Measurements from ENCODE around the gene ARL15. TPM values are rescaled to one million over a fixed set of nuclear protein-coding genes. Genes with fewer than 3 reads are reported as not detected.
"Not testable (repeated sequence)": the region's sequence is repeated elsewhere in the genome, so short reads cannot be mapped to it uniquely, and the experiment has no call there.

ARL15 gene
- total RNA-seq, 1 experiment from 2014 or later: 13.0 TPM

GRCh38 chr5:54062958-54063357, 247.4 kb downstream of the ARL15 start:
- Histone ChIP-seq H3K27ac (ENCODE audit: insufficient read length, low read depth, low read length) (no peak overlapping the region), H2AFZ (ENCODE audit: low read length) (no peak overlapping the region)
- peak overlapping the region in 1 of 3 experiments; percentile 66; a peak in 2 of 7 replicates for H3K27ac Mint-ChIP-seq

DNA sequence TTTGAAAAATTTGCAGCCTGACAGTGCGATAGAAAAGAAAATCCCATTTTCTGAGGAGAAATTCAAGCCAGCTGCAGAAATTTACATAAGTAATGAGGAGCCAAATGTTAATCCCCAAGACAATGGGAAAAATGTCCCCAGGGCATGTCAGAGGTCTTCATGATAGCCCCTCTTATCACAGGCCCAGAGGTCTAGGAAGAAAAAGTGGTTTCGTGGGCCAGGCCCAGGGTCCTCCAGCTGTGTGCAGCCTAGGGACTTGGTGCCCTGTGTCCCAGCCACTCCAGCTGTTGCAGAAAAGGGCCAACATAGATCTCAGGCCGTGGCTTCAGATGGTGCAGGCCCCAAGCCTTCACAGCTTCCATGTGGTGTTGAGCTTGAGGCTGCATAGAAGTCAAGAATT, 249.5 kb downstream of the ARL15 start:
- not testable (repeated sequence) for H2BK120ac ChIP-seq (ENCODE audit: low read depth, low read length, poor library complexity, severe bottlenecking); H3K4ac ChIP-seq (ENCODE audit: low read depth, low read length); H3K9ac ChIP-seq (ENCODE audit: extremely low read depth, insufficient read length, low read length); H3K27me3 ChIP-seq (ENCODE audit: insufficient read depth, low read length); H3T11ph ChIP-seq (ENCODE audit: low read length); H3K56ac ChIP-seq (ENCODE audit: insufficient read length, low read depth, low read length); H2BK20ac ChIP-seq (ENCODE audit: low read depth, low read length, poor library complexity, severe bottlenecking); H3K4me2 ChIP-seq (ENCODE audit: insufficient read depth, insufficient read length, low read length); H3K9me3 ChIP-seq (ENCODE audit: control insufficient read depth, low read depth, low read length); H3K14ac ChIP-seq (ENCODE audit: insufficient read depth, low read length); H3K79me2 ChIP-seq (ENCODE audit: insufficient read depth, low read length); DNase-seq; H4K5ac ChIP-seq (ENCODE audit: insufficient read length, low read depth, low read length); H2BK5ac ChIP-seq (ENCODE audit: insufficient read length, low read length); H4K8ac ChIP-seq (replicated peaks; ENCODE audit: insufficient read length, low read depth, low read length); H2BK12ac ChIP-seq (ENCODE audit: insufficient read length, low read depth, low read length); H3K4me1 ChIP-seq (ENCODE audit: insufficient read depth, low read length); H3K23me2 ChIP-seq (ENCODE audit: insufficient read length, low read depth, low read length, poor library complexity, severe bottlenecking); H2AK5ac ChIP-seq (ENCODE audit: insufficient read length, low read length); H3K9me3 Mint-ChIP-seq; H3K23ac ChIP-seq (ENCODE audit: insufficient read length, low read depth, low read length); H3K27ac ChIP-seq (ENCODE audit: insufficient read length, low read depth, low read length); H4K20me1 ChIP-seq (ENCODE audit: control insufficient read depth, insufficient read depth, insufficient read length); H2AFZ ChIP-seq (ENCODE audit: low read length); H3K18ac ChIP-seq (ENCODE audit: insufficient read length, low read depth, low read length); H3K27me3 Mint-ChIP-seq (ENCODE audit: low read depth); H3K79me1 ChIP-seq (ENCODE audit: insufficient read depth, low read depth, low read length, poor library complexity, severe bottlenecking); H4K91ac ChIP-seq (ENCODE audit: insufficient read length, low read depth, low read length); H3K4me3 Mint-ChIP-seq; H2BK15ac ChIP-seq (ENCODE audit: low read depth, low read length)
- WGBS (ENCODE audit: extremely low coverage, insufficient read length, low lambda C conversion rate): no CpG with 5 or more reads among the region's 3 CpGs
- Mint-ChIP-seq H3K36me3 (ENCODE audit: insufficient read depth in 1 of 3, low read depth in 3 of 3) (peaks cover 4 to 13% (median 10%) of the 10 kb centered on the region in 3 experiments; a peak in 5 of 7 replicates), H3K4me1 (peaks cover 29 to 42% of the 10 kb centered on the region in 2 experiments), H3K27ac (peak overlapping the region in 1 of 3 experiments; percentile 70; a peak in 1 of 7 replicates)

More at GRCh38 chr5:54062958-54063357, 247.4 kb downstream of the ARL15 start:
- Histone ChIP-seq H3K4me1 (ENCODE audit: insufficient read depth, low read length) (no peaks in the 10 kb centered on the region; the same call in 1 of the 2 replicates), H4K91ac (ENCODE audit: insufficient read length, low read depth, low read length) (no peak overlapping the region), H2AK5ac (ENCODE audit: insufficient read length, low read length) (no peak overlapping the region), H3K27me3 (ENCODE audit: insufficient read depth, low read length) (no peaks in the 10 kb centered on the region), H4K20me1 (ENCODE audit: control insufficient read depth, insufficient read depth, insufficient read length) (no peaks in the 10 kb centered on the region), H3K9ac (ENCODE audit: extremely low read depth, insufficient read length, low read length) (no peak overlapping the region), H3K4ac (ENCODE audit: low read depth, low read length) (no peak overlapping the region), H2BK120ac (ENCODE audit: low read depth, low read length, poor library complexity, severe bottlenecking) (no peak overlapping the region), H3K23ac (ENCODE audit: insufficient read length, low read depth, low read length) (no peak overlapping the region), H3K14ac (ENCODE audit: insufficient read depth, low read length) (no peak overlapping the region), H3T11ph (ENCODE audit: low read length) (no peak overlapping the region), H2BK12ac (ENCODE audit: insufficient read length, low read depth, low read length) (no peak overlapping the region), H2BK20ac (ENCODE audit: low read depth, low read length, poor library complexity, severe bottlenecking) (no peak overlapping the region), H4K5ac (ENCODE audit: insufficient read length, low read depth, low read length) (no peak overlapping the region), H4K8ac (replicated peaks; ENCODE audit: insufficient read length, low read depth, low read length) (no peak overlapping the region), H3K79me2 (ENCODE audit: insufficient read depth, low read length) (no peaks in the 10 kb centered on the region), H3K79me1 (ENCODE audit: insufficient read depth, low read depth, low read length, poor library complexity, severe bottlenecking) (no peaks in the 10 kb centered on the region), H3K18ac (ENCODE audit: insufficient read length, low read depth, low read length) (no peak overlapping the region), H2BK5ac (ENCODE audit: insufficient read length, low read length) (no peak overlapping the region), H2BK15ac (ENCODE audit: low read depth, low read length) (no peak overlapping the region), H3K56ac (ENCODE audit: insufficient read length, low read depth, low read length) (no peak overlapping the region), H3K23me2 (ENCODE audit: insufficient read length, low read depth, low read length, poor library complexity, severe bottlenecking) (no peaks in the 10 kb centered on the region), H3K4me2 (ENCODE audit: insufficient read depth, insufficient read length, low read length) (no peak overlapping the region), H3K9me3 (ENCODE audit: control insufficient read depth, low read depth, low read length) (no peaks in the 10 kb centered on the region)
- Mint-ChIP-seq H3K36me3 (ENCODE audit: insufficient read depth in 1 of 3, low read depth in 3 of 3) (peaks cover 4 to 13% (median 10%) of the 10 kb centered on the region in 3 experiments; a peak in 5 of 7 replicates), H3K4me1 (peaks cover 34 to 49% of the 10 kb centered on the region in 2 experiments), H3K9me3 (peaks cover 3% of the 10 kb centered on the region in 2 experiments; a peak in 2 of 5 replicates), H3K27me3 (ENCODE audit: low read depth) (no peaks in the 10 kb centered on the region), H3K4me3 (no peak overlapping the region)
- no peak for DNase-seq
- TF ChIP-seq CTCF (conservative IDR thresholded peaks at IDR 0.05): no peak
- no CpG with 5 or more reads among the region's 3 CpGs for WGBS (ENCODE audit: extremely low coverage, insufficient read length, low lambda C conversion rate)
